HG03025 (cell line): ENCODE data around the gene IRGM.

Experiments
- ATAC-seq: cut with Tn5 transposase; IDR thresholded peaks from one replicate; pipeline ENCODE4 v1.9.1; 2021; ENCODE audit warnings: mild to moderate bottlenecking, moderate library complexity; ENCODE audit not compliant: unreplicated experiment, low FRiP score

Gene IRGM

DNA sequence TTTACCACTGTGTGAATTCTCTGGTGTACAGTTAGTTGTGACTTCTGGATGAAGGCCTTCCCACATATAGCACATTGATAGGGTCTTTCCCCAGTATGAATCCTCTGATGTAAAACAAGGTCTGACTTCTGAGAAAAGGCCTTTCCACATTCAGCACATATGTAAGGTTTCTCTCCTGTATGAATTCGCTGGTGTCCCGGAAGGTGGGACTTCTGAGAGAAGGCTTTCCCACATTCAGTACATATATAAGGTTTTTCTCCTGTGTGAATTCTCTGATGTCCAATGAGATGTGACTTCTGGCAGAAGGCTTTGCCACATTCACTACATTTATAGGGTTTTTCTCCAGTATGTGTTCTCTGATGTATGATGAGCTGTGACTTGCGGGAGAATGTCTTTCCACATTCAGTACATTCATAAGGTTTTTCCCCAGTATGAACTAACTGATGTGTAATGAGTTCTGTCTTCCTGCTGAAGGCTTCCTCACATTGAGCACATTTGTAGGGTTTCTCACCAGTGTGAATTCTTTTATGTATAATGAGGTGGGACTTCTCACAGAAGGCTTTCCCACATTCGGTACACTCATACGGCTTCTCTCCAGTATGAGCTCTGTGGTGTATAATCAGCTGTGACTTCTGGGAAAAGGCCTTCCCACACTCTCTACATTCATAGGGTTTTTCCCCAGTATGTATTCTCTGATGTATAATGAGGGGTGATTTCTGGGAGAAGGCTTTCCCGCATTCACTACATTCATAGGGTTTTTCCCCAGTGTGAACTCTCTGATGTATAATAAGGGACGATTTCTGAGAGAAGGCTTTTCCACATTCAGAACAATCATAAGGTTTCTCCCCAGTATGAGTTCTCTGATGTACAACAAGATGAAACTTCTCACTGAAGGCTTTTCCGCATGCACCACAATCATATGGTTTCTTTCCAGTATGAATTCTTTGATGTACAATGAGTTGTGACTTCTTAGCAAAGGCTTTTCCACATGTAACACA lies 49.4 kb downstream of the IRGM start:
- no peak for ATAC-seq
